ENCODE data around the gene ZNF621. TPM values are rescaled to one million over a fixed set of nuclear protein-coding genes. Genes with fewer than 3 reads are reported as not detected.

ZNF621 gene
- total and polyA plus RNA-seq, 2 donors, result 10.9 to 22.8 TPM

Small RNAs within 50 kb of the gene (small RNA-seq; reads per million reads assigned to genes)
- 2.5 reads per million, percentile 88 among the genes with 10 or more reads in this experiment for gene RNU5B-2P

Other genes starting within 250 kb of the ZNF621 start
- 31.9 TPM for gene EIF1B, start 215.3 kb upstream of the ZNF621 start, total RNA-seq
- 95.8 TPM for gene EIF1B, start 215.3 kb upstream of the ZNF621 start, polyA plus RNA-seq
- gene ENTPD3, start 137.8 kb upstream of the ZNF621 start, total RNA-seq, result 8.5 TPM
- gene ENTPD3, start 137.8 kb upstream of the ZNF621 start, polyA plus RNA-seq, result 4.1 TPM
- gene RPL14, start 67.6 kb upstream of the ZNF621 start, total RNA-seq, result 300 TPM
- gene RPL14, start 67.6 kb upstream of the ZNF621 start, polyA plus RNA-seq, result 1,293 TPM
- gene ZNF619, start 47.8 kb upstream of the ZNF621 start, total RNA-seq, result 7.6 TPM
- gene ZNF619, start 47.8 kb upstream of the ZNF621 start, polyA plus RNA-seq, result 2.8 TPM
- gene ZNF620, start 18.9 kb upstream of the ZNF621 start, total RNA-seq, result 5.3 TPM
- 2.1 TPM for gene ZNF620, start 18.9 kb upstream of the ZNF621 start, polyA plus RNA-seq

All from urinary bladder (tissue), 2 donors.